A549 (cell line): ENCODE measurements around the gene PROSER3. TPM values are rescaled to one million over a fixed set of nuclear protein-coding genes. Genes with fewer than 3 reads are reported as not detected.
A peak's percentile ranks its signal among the peaks of the same experiment; 100 is the strongest.

Experiments
- ATAC-seq, 2 experiments: fragments of 200-7000 bp in 1 of 2; fragments of >200 bp in 1 of 2; cut with Nextera tagmentation in 1 of 2; cut with Tn5 transposase in 1 of 2; 3 replicates each; pipeline versions ENCODE4 v1.8.0 to v1.9.1; 2018 to 2020; ENCODE audit warnings: mild to moderate bottlenecking in 1 of 2, moderate library complexity in 1 of 2
- CTCF ChIA-PET: fragments of 300-600 bp; sonication (Branson Sonifier 250); formaldehyde crosslinking; extraction: SDS; loops from one replicate; lab custom pipeline; 2021; ENCODE audit warnings: antibody characterized with exemption, inconsistent platforms; lab: Yijun Ruan, JAX
- POLR2A ChIA-PET: fragments of 350-600 bp; formaldehyde crosslinking; extraction: SDS; loops from one replicate; lab custom pipeline; 2021; ENCODE audit warnings: antibody characterized with exemption, inconsistent platforms; lab: Yijun Ruan, JAX
- DNase-seq, 2 experiments: peaks; one replicate each; pipeline versions ENCODE4 v3.0.0 to v3.0.0-alpha.2; 2011 to 2016; ENCODE audit warnings: low read depth in 1 of 2, low spot score in 1 of 2
- FAIRE-seq: peaks from 2 replicates; lab custom pipeline; 2011; peaks lifted over from hg19 to GRCh38; lab: Jason Lieb, UNC
- H3K27ac ChIP-seq, 2 experiments: fragments of >200 bp; sonication (Bioruptor Twin); formaldehyde crosslinking; 3 replicates each; pipeline ENCODE4 v1.5.1; 2016 to 2017
- H3K4me1 ChIP-seq: fragments of >200 bp; sonication (Bioruptor Twin); formaldehyde crosslinking; 3 replicates; pipeline ENCODE4 v1.6.1; 2016
- H3K4me2 ChIP-seq: fragments of >200 bp; sonication (Bioruptor Twin); formaldehyde crosslinking; 3 replicates; pipeline ENCODE4 v1.6.1; 2016
- H3K4me3 ChIP-seq: fragments of >200 bp; sonication (Bioruptor Twin); formaldehyde crosslinking; 3 replicates; pipeline ENCODE4 v1.5.1; 2016
- H3K9me3 ChIP-seq: fragments of >200 bp; sonication (Bioruptor Twin); formaldehyde crosslinking; 3 replicates; pipeline ENCODE4 v1.6.1; 2016
- BHLHE40 ChIP-seq: IDR thresholded peaks from 2 replicates; pipeline ENCODE4 v1.6.1; 2012; ENCODE audit warnings: low read depth, low read length, inconsistent platforms
- CBX2 ChIP-seq: fragments of 200-600 bp; sonication (generic); IDR thresholded peaks from 2 replicates; pipeline ENCODE4 v1.6.1; 2016; ENCODE audit warnings: low read depth, mild to moderate bottlenecking, borderline replicate concordance
- CHD4 ChIP-seq: fragments of 200-600 bp; sonication (generic); IDR thresholded peaks from 2 replicates; pipeline ENCODE4 v1.6.1; 2016; ENCODE audit warnings: antibody characterized with exemption, mild to moderate bottlenecking, borderline replicate concordance
- EHMT2 ChIP-seq: fragments of 200-600 bp; sonication (generic); IDR thresholded peaks from 2 replicates; pipeline ENCODE4 v1.6.1; 2016; ENCODE audit warnings: antibody characterized with exemption, low read depth, mild to moderate bottlenecking, moderate library complexity
- ESRRA ChIP-seq: fragments of 150-350 bp; IDR thresholded peaks from 2 replicates; pipeline ENCODE4 v1.6.1; 2014; ENCODE audit warnings: mild to moderate bottlenecking, low read length, borderline replicate concordance
- FOSL2 ChIP-seq, 2 experiments: fragments of 450-650 bp in 1 of 2; fragments of >200 bp in 1 of 2; sonication (Bioruptor Twin) in 1 of 2; formaldehyde crosslinking; IDR thresholded peaks; 2 replicates each; pipeline versions ENCODE4 v1.5.0 to v1.6.1; 2016 to 2020; ENCODE audit warnings: mild to moderate bottlenecking in 1 of 2, moderate library complexity in 1 of 2
- FOXS1 ChIP-seq: fragments of 250-450 bp; sonication (Bioruptor Pico); IDR thresholded peaks from 2 replicates; pipeline ENCODE4 v1.5.0; 2020; ENCODE audit warnings: mild to moderate bottlenecking, moderate library complexity
- HOXB13 ChIP-seq: fragments of 250-450 bp; sonication (Bioruptor Pico); IDR thresholded peaks from 2 replicates; pipeline ENCODE4 v1.5.0; 2020; ENCODE audit warnings: low read depth, mild to moderate bottlenecking, moderate library complexity
- JUN ChIP-seq, 2 experiments: fragments of >200 bp; sonication (Bioruptor Twin); formaldehyde crosslinking; IDR thresholded peaks; 2 replicates in 1 of 2; 3 replicates in 1 of 2; pipeline ENCODE4 v1.6.1; 2016 to 2017
- JUNB ChIP-seq: fragments of >200 bp; sonication (Bioruptor Twin); formaldehyde crosslinking; IDR thresholded peaks from 2 replicates; pipeline ENCODE4 v1.6.1; 2016
- KDM1A ChIP-seq: fragments of 200-600 bp; sonication (generic); IDR thresholded peaks from 2 replicates; pipeline ENCODE4 v1.6.1; 2016; ENCODE audit warnings: low read depth, mild to moderate bottlenecking
- MYC ChIP-seq: IDR thresholded peaks from 2 replicates; pipeline ENCODE4 v1.6.1; 2012; ENCODE audit warnings: mild to moderate bottlenecking, inconsistent platforms, low read length, improper control_type of control experiment, borderline replicate concordance
- NFE2L2 ChIP-seq: fragments of 150-350 bp; conservative IDR thresholded peaks from 2 replicates; pipeline ENCODE4 v1.6.1; 2014; ENCODE audit warnings: low read length
- NR3C1 ChIP-seq: fragments of >200 bp; sonication (Bioruptor Twin); formaldehyde crosslinking; IDR thresholded peaks from 3 replicates; pipeline ENCODE4 v1.6.1; 2017
- POLR2A ChIP-seq: IDR thresholded peaks from 2 replicates; pipeline ENCODE4 v1.6.1; 2012; ENCODE audit warnings: mild to moderate bottlenecking, low read length
- POLR2AphosphoS2 ChIP-seq: conservative IDR thresholded peaks from 2 replicates; pipeline ENCODE4 v1.6.1; 2012; ENCODE audit warnings: low read length, improper control_type of control experiment, inconsistent platforms
- RAD21 ChIP-seq, 2 experiments: fragments of >200 bp in 1 of 2; sonication (Bioruptor Twin) in 1 of 2; formaldehyde crosslinking in 1 of 2; IDR thresholded peaks in 1 of 2; conservative IDR thresholded peaks in 1 of 2; 2 replicates in 1 of 2; 3 replicates in 1 of 2; pipeline ENCODE4 v1.6.1; 2012 to 2018; ENCODE audit warnings: inconsistent platforms in 1 of 2
- RFX5 ChIP-seq: fragments of 450-650 bp; IDR thresholded peaks from 2 replicates; pipeline ENCODE4 v1.7.1; 2014; ENCODE audit warnings: antibody characterized with exemption, mild to moderate bottlenecking, moderate library complexity
- SREBF2 ChIP-seq: fragments of 450-650 bp; IDR thresholded peaks from 2 replicates; pipeline ENCODE4 v1.6.1; 2014; ENCODE audit warnings: mild to moderate bottlenecking, moderate library complexity
- TFCP2L1 ChIP-seq: fragments of 250-450 bp; sonication (Bioruptor Pico); IDR thresholded peaks from 2 replicates; pipeline ENCODE4 v1.5.0; 2021; ENCODE audit warnings: mild to moderate bottlenecking
- TP53 ChIP-seq: fragments of 250-450 bp; sonication (Bioruptor Pico); IDR thresholded peaks from 2 replicates; pipeline ENCODE4 v1.5.0; 2021; ENCODE audit warnings: mild to moderate bottlenecking, moderate library complexity
- ZNF302 ChIP-seq: fragments of 250-450 bp; sonication (Bioruptor Pico); IDR thresholded peaks from 2 replicates; pipeline ENCODE4 v1.9.0; 2021; ENCODE audit warnings: inconsistent platforms, mild to moderate bottlenecking, moderate library complexity
- ZSCAN20 ChIP-seq: fragments of 250-450 bp; sonication (Bioruptor Pico); IDR thresholded peaks from 2 replicates; pipeline ENCODE4 v1.8.0; 2022; ENCODE audit warnings: mild to moderate bottlenecking, moderate library complexity
- WGBS: methylation state at CpG from one replicate; pipeline ENCODE4 v1.1.6; 2017; ENCODE audit errors: missing lambda C conversion rate; 5-methylcytosine and 5-hydroxymethylcytosine counted together
- polyA plus RNA-seq, 4 experiments: library from polyadenylated mRNA; depleted of rRNA in 3 of 4; stranded (reverse); fragments of >200 nt; fragmentation: RNase III in 1 of 4; extraction: RNeasy Plus Mini Kit Qiagen cat#74134 plus additional on column Dnase treatment in 1 of 4; gene quantifications; 2 replicates in 3 of 4; 3 replicates in 1 of 4; pipeline ENCODE4 v1.2.3, GENCODE V29; 2011 to 2017
- TF ChIP-seq, protein P1 (sequence below): fragments of >200 bp; sonication (Bioruptor Twin); formaldehyde crosslinking; IDR thresholded peaks from 3 replicates; pipeline ENCODE4 v1.6.1; 2016
- TF ChIP-seq, protein P2 (sequence below): fragments of 250-450 bp; sonication (Bioruptor Pico); IDR thresholded peaks from 2 replicates; pipeline ENCODE4 v1.5.0; 2021; ENCODE audit warnings: mild to moderate bottlenecking, moderate library complexity, borderline replicate concordance
- TF ChIP-seq, protein P3 (sequence below): IDR thresholded peaks from 2 replicates; pipeline ENCODE4 v1.6.1; 2012
- TF ChIP-seq, protein P4 (sequence below): fragments of 450-650 bp; IDR thresholded peaks from 2 replicates; pipeline ENCODE4 v1.6.1; 2014; ENCODE audit warnings: antibody characterized with exemption
- TF ChIP-seq, protein P5 (sequence below): fragments of >200 bp; sonication (Bioruptor Twin); formaldehyde crosslinking; IDR thresholded peaks from 2 replicates; pipeline ENCODE4 v1.6.1; 2016

Gene PROSER3
- polyA plus RNA-seq, 2 of the 4 experiments (the other 2 are of a cell fraction) = 19.5 to 24.4 TPM

DNA sequence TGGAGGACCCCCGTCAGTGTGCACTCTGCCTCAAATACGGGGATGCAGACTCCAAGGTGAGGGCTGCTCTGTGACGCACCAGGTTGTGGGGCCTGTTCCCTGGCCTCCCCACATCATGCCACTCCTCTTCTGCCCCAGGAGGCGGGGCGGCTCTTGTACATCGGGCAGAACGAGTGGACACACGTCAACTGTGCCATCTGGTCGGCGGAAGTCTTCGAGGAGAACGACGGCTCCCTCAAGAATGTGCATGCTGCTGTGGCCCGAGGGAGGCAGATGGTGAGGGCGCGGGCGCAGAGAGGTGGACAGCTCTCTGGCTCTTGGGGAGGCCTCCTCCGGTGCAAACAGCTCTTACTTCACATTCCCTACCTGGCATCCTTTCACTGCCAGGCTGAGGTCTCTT is 29.0 kb upstream of the PROSER3 start (continued):
- TF ChIP-seq, protein P1, sequence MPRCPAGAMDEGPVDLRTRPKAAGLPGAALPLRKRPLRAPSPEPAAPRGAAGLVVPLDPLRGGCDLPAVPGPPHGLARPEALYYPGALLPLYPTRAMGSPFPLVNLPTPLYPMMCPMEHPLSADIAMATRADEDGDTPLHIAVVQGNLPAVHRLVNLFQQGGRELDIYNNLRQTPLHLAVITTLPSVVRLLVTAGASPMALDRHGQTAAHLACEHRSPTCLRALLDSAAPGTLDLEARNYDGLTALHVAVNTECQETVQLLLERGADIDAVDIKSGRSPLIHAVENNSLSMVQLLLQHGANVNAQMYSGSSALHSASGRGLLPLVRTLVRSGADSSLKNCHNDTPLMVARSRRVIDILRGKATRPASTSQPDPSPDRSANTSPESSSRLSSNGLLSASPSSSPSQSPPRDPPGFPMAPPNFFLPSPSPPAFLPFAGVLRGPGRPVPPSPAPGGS = no peak

DNA sequence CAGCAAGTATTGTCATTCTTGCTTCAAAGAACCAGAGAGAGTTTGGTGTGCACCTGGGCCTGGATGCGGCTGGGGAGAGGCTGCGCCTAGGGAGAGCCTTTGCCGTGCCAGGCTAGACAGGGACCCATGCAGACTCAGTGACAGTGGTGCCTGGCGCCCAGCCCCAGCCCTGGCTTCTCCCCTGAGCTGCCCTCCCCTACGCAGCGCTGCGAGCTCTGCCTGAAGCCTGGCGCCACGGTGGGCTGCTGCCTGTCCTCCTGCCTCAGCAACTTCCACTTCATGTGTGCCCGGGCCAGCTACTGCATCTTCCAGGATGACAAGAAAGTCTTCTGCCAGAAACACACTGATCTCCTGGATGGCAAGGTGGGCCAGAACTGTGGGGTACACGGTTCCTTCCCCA is 28.2 kb upstream of the PROSER3 start:
- no peak for TF ChIP-seq EHMT2
- no peak for TF ChIP-seq KDM1A
- no peak; a peak in 1 of 5 replicates for TF ChIP-seq JUN (IDR thresholded peaks at IDR 0.05)
- no peak for TF ChIP-seq HOXB13
- no peak for TF ChIP-seq FOXS1 (CRISPR knock-in tag)
- TF ChIP-seq NR3C1 = no peak
- FAIRE-seq (no peak), DNase-seq (no peak), ATAC-seq (no peak)
- POLR2A ChIA-PET = interaction anchor here (1.7 kb wide), 1 partner anchor 15 kb away, joined by 4 read pairs; the partner anchor contains the start of genes PSENEN and U2AF1L4
- Histone ChIP-seq H3K4me1 (no peaks in the 10 kb centered on the region), H3K27ac (no peak overlapping the region), H3K9me3 (no peaks in the 10 kb centered on the region), H3K4me3 (no peak overlapping the region), H3K4me2 (no peak overlapping the region)
- 86% methylated on average over 11 of the region's 11 CpGs for WGBS
- CTCF ChIA-PET = interaction anchor here (0.9 to 1.6 kb wide), 5 partner anchors 8 to 182 kb away, joined by 3 to 7 read pairs (median 4); partner anchors contain the start of gene IGFLR1

DNA sequence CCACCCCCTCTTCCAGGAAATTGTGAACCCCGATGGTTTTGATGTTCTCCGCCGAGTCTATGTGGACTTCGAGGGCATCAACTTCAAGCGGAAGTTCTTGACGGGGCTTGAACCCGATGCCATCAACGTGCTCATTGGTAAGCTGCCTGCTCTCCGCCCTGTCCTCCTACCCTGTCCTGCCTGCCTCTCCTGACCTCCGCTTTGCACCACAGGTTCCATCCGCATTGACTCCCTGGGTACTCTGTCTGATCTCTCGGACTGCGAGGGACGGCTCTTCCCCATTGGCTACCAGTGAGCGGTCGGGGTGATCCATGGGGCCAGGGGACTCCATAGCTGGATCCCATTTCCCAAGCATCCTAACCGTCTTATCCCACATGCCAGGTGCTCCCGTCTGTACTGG is 27.6 kb upstream of the PROSER3 start:
- no peak for FAIRE-seq
- ChIA-PET POLR2A (interaction anchor here (1.7 to 2.1 kb wide), 2 partner anchors 10 to 15 kb away, joined by 4 to 10 read pairs; partner anchors contain the start of genes PSENEN and U2AF1L4), CTCF (interaction anchor here (0.7 to 1.6 kb wide), 7 partner anchors 9 to 182 kb away, joined by 3 to 7 read pairs (median 4); partner anchors contain the start of genes IGFLR1, PSENEN and U2AF1L4)

DNA sequence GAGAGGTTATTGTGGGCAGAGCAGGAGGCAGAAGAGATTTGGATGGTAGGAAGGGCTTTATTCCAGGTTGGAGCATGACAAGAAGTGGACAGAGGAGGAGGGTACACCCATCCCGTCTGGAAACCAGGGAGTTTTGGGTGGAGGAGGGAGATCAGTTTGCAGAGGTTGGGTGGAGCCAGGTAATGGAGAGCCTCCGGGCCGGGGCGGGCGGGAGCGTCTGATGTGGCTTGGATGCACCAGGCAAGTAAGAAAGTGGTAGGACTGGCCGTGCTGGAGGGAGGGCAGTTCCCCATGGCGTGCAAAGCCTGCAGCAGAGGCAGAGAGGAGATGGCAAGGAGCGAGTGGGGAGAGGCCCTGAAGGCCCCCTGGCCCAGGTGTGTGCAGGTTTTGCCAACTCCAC is 26.6 kb upstream of the PROSER3 start:
- ChIA-PET POLR2A (interaction anchor here (2.1 kb wide), 1 partner anchor 9 kb away, joined by 10 read pairs; no protein-coding TSS in a partner anchor), CTCF (interaction anchor here (0.7 to 2.0 kb wide), 6 partner anchors 8 to 218 kb away, joined by 3 to 5 read pairs (median 4); partner anchors contain the start of genes PSENEN and U2AF1L4)
- H3K9me3 ChIP-seq = no peaks in the 10 kb centered on the region
- H3K4me1 ChIP-seq = no peaks in the 10 kb centered on the region
- ATAC-seq (peak in 1 of 2 experiments; percentile 2; a peak in 2 of 6 replicates), DNase-seq (no peak), FAIRE-seq (no peak)
- no peak overlapping the region for H3K4me3 ChIP-seq
- no peak overlapping the region for H3K4me2 ChIP-seq
- no peak overlapping the region for H3K27ac ChIP-seq
- TF ChIP-seq, protein P2, sequence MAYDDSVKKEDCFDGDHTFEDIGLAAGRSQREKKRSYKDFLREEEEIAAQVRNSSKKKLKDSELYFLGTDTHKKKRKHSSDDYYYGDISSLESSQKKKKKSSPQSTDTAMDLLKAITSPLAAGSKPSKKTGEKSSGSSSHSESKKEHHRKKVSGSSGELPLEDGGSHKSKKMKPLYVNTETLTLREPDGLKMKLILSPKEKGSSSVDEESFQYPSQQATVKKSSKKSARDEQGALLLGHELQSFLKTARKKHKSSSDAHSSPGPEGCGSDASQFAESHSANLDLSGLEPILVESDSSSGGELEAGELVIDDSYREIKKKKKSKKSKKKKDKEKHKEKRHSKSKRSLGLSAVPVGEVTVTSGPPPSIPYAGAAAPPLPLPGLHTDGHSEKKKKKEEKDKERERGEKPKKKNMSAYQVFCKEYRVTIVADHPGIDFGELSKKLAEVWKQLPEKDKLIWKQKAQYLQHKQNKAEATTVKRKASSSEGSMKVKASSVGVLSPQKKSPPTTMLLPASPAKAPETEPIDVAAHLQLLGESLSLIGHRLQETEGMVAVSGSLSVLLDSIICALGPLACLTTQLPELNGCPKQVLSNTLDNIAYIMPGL = no peak
- TF ChIP-seq, protein P3, sequence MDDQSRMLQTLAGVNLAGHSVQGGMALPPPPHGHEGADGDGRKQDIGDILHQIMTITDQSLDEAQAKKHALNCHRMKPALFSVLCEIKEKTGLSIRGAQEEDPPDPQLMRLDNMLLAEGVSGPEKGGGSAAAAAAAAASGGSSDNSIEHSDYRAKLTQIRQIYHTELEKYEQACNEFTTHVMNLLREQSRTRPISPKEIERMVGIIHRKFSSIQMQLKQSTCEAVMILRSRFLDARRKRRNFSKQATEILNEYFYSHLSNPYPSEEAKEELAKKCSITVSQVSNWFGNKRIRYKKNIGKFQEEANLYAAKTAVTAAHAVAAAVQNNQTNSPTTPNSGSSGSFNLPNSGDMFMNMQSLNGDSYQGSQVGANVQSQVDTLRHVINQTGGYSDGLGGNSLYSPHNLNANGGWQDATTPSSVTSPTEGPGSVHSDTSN = no peak
- TF ChIP-seq, protein P4, sequence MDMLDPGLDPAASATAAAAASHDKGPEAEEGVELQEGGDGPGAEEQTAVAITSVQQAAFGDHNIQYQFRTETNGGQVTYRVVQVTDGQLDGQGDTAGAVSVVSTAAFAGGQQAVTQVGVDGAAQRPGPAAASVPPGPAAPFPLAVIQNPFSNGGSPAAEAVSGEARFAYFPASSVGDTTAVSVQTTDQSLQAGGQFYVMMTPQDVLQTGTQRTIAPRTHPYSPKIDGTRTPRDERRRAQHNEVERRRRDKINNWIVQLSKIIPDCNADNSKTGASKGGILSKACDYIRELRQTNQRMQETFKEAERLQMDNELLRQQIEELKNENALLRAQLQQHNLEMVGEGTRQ = no peak
- TF ChIP-seq, protein P1 = no peak
- TF ChIP-seq MYC (no peak), NFE2L2 (no peak), CBX2 (no peak), FOXS1 (CRISPR knock-in tag) (no peak), ZSCAN20 (CRISPR knock-in tag) (no peak), CHD4 (no peak), RAD21 (conservative IDR thresholded peaks at IDR 0.05 in 1 of 2, IDR thresholded peaks at IDR 0.05 in 1 of 2) (no peak), SREBF2 (no peak), POLR2AphosphoS2 (no peak), ZNF302 (CRISPR knock-in tag) (no peak)
- 81% methylated on average over 7 of the region's 9 CpGs for WGBS

More for the DNA sequence above, 27.6 kb upstream of the PROSER3 start:
- TF ChIP-seq BHLHE40 (no peak), JUNB (no peak), TFCP2L1 (CRISPR knock-in tag) (no peak), NFE2L2 (no peak), FOSL2 (IDR thresholded peaks at IDR 0.05) (no peak), FOSL2 (CRISPR knock-in tag; IDR thresholded peaks at IDR 0.05) (no peak), TP53 (no peak), EHMT2 (no peak), RFX5 (no peak), POLR2A (no peak), ESRRA (no peak), HOXB13 (no peak)
- TF ChIP-seq, protein P5, sequence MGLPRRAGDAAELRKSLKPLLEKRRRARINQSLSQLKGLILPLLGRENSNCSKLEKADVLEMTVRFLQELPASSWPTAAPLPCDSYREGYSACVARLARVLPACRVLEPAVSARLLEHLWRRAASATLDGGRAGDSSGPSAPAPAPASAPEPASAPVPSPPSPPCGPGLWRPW = no peak
- Histone ChIP-seq H3K4me2 (no peak overlapping the region), H3K4me1 (no peaks in the 10 kb centered on the region), H3K9me3 (no peaks in the 10 kb centered on the region), H3K27ac (no peak overlapping the region), H3K4me3 (no peak overlapping the region)
- ATAC-seq (no peak), DNase-seq (no peak)
- WGBS = 93% methylated on average over 18 of the region's 18 CpGs
